ENCODE measurements around the gene WDR83.

- TF ChIP-seq CTCF (IDR thresholded peaks at IDR 0.05) (no peak), EZH2phosphoT487 (IDR thresholded peaks at IDR 0.05) (no peak), EZH2 (IDR thresholded peaks at IDR 0.05) (no peak)
Observed at GRCh38 chr19:12723641-12724426, 57.2 kb downstream of the WDR83 start, which contains the start of gene TNPO2.
